SK-N-SH treated with all-trans-retinoic acid at 6 μM for 48 hours (cell line): ENCODE measurements around the gene SLC6A16.
"Not testable (repeated sequence)": the region's sequence is repeated elsewhere in the genome, so short reads cannot be mapped to it uniquely, and the experiment has no call there.

Source experiments
- ARNTL ChIP-seq: fragments of 450-650 bp; formaldehyde crosslinking; IDR thresholded peaks from 2 replicates; pipeline ENCODE4 v1.5.0; 2020; ENCODE audit warnings: low read depth, mild to moderate bottlenecking, moderate library complexity, borderline replicate concordance
- CREB5 ChIP-seq: fragments of 250-450 bp; sonication (Bioruptor Pico); IDR thresholded peaks from 2 replicates; pipeline ENCODE4 v1.5.1; 2020; ENCODE audit warnings: low read depth, mild to moderate bottlenecking, moderate library complexity
- GLIS3 ChIP-seq: fragments of 250-450 bp; sonication (Bioruptor Pico); IDR thresholded peaks from 2 replicates; pipeline ENCODE4 v1.5.0; 2020; ENCODE audit warnings: mild to moderate bottlenecking, moderate library complexity
- POU6F1 ChIP-seq: fragments of 250-450 bp; sonication (Bioruptor Pico); IDR thresholded peaks from 2 replicates; pipeline ENCODE4 v1.8.0; 2021; ENCODE audit warnings: low read depth, mild to moderate bottlenecking, moderate library complexity, borderline replicate concordance
- TCF4 ChIP-seq: fragments of 250-450 bp; sonication (Bioruptor Pico); IDR thresholded peaks from 2 replicates; pipeline ENCODE4 v1.8.0; 2021; ENCODE audit warnings: mild to moderate bottlenecking, moderate library complexity, borderline replicate concordance
- TOX ChIP-seq: fragments of 250-450 bp; sonication (Bioruptor Pico); IDR thresholded peaks from 2 replicates; pipeline ENCODE4 v1.8.0; 2021; ENCODE audit warnings: mild to moderate bottlenecking, moderate library complexity, borderline replicate concordance
- ZFP3 ChIP-seq: fragments of 250-450 bp; sonication (Bioruptor Pico); IDR thresholded peaks from 2 replicates; pipeline ENCODE4 v1.5.0; 2020; ENCODE audit warnings: mild to moderate bottlenecking, moderate library complexity
- TF ChIP-seq, protein P1 (sequence below): fragments of 250-450 bp; sonication (Bioruptor Pico); IDR thresholded peaks from 2 replicates; pipeline ENCODE4 v1.8.0; 2020; ENCODE audit warnings: mild to moderate bottlenecking, moderate library complexity, borderline replicate concordance

DNA sequence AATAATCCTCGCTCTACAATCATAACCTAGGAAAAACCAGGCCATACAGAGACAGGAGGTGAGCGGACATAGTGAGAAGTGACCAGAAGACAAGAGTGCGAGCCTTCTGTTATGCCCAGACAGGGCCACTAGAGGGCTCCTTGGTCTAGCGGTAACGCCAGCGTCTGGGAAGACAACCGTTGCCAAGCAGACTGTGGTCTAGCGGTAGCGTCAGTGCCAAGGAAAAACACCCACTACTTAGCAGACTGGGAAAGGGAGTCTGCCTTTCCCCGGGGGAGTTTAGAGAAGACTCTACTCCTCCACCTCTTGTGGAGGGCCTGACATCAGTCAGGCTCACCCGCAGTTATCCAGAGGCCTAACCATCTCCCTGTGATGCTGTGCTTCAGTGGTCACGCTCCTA lies 58.6 kb downstream of the SLC6A16 start:
- TF ChIP-seq POU6F1 (CRISPR knock-in tag); TOX (CRISPR knock-in tag); GLIS3 (CRISPR knock-in tag); CREB5 (CRISPR knock-in tag); TCF4 (CRISPR knock-in tag); ARNTL; ZFP3: not testable (repeated sequence)
- TF ChIP-seq, protein P1, sequence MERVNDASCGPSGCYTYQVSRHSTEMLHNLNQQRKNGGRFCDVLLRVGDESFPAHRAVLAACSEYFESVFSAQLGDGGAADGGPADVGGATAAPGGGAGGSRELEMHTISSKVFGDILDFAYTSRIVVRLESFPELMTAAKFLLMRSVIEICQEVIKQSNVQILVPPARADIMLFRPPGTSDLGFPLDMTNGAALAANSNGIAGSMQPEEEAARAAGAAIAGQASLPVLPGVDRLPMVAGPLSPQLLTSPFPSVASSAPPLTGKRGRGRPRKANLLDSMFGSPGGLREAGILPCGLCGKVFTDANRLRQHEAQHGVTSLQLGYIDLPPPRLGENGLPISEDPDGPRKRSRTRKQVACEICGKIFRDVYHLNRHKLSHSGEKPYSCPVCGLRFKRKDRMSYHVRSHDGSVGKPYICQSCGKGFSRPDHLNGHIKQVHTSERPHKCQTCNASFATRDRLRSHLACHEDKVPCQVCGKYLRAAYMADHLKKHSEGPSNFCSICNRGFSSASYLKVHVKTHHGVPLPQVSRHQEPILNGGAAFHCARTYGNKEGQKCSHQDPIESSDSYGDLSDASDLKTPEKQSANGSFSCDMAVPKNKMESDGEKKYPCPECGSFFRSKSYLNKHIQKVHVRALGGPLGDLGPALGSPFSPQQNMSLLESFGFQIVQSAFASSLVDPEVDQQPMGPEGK (CRISPR knock-in tag), result not testable (repeated sequence)
